RKO (cell line): ENCODE results near the gene SLC25A25.
A peak's percentile ranks its signal among the peaks of the same experiment; 100 is the strongest.
"Not testable (repeated sequence)": the region's sequence is repeated elsewhere in the genome, so short reads cannot be mapped to it uniquely, and the experiment has no call there.

ENCODE experiments used
- DNase-seq: peaks from one replicate; pipeline ENCODE4 v3.0.0-alpha.2; 2016; ENCODE audit warnings: low spot score

SLC25A25 gene

GRCh38 chr9:128109050-128109709 lies 41.1 kb downstream of the SLC25A25 start:
- DNase-seq: no peak

- not testable (repeated sequence) for DNase-seq
Measured at GRCh38 chr9:128111726-128112125, 43.7 kb downstream of the SLC25A25 start.

GRCh38 chr9:128113526-128114325 lies 45.7 kb downstream of the SLC25A25 start:
- no peak for DNase-seq

GRCh38 chr9:128114326-128115186 lies 46.5 kb downstream of the SLC25A25 start:
- no peak for DNase-seq

GRCh38 chr9:128115187-128116103 lies 47.4 kb downstream of the SLC25A25 start:
- DNase-seq: no peak

- DNase-seq: no peak
Measured at GRCh38 chr9:128116104-128117083, 48.4 kb downstream of the SLC25A25 start.

GRCh38 chr9:128117613-128118471 lies 49.8 kb downstream of the SLC25A25 start:
- peak; percentile 94 for DNase-seq

- no peak for DNase-seq
Measured at GRCh38 chr9:128118472-128118857, 50.4 kb downstream of the SLC25A25 start.

- DNase-seq: no peak
Measured at GRCh38 chr9:128118971-128119665, 51.1 kb downstream of the SLC25A25 start.

- DNase-seq: no peak
Measured at GRCh38 chr9:128120061-128120740, 52.2 kb downstream of the SLC25A25 start.

GRCh38 chr9:128120741-128121465 lies 52.9 kb downstream of the SLC25A25 start:
- DNase-seq: no peak

- DNase-seq: no peak
Measured at GRCh38 chr9:128121466-128121810, 53.4 kb downstream of the SLC25A25 start.

- no peak for DNase-seq
Measured at GRCh38 chr9:128121924-128122808, 54.1 kb downstream of the SLC25A25 start.

GRCh38 chr9:128122809-128123175 lies 54.8 kb downstream of the SLC25A25 start:
- no peak for DNase-seq

GRCh38 chr9:128123451-128124080 lies 55.5 kb downstream of the SLC25A25 start:
- DNase-seq: no peak

GRCh38 chr9:128124451-128124850 lies 56.4 kb downstream of the SLC25A25 start:
- DNase-seq: no peak
